Lung (tissue), 12 donors: Measurements from ENCODE around the gene PTPN14. TPM values are rescaled to one million over a fixed set of nuclear protein-coding genes. Genes with fewer than 3 reads are reported as not detected.
"Not testable (repeated sequence)": the region's sequence is repeated elsewhere in the genome, so short reads cannot be mapped to it uniquely, and the experiment has no call there.

Source experiments
- ATAC-seq: fragments of 200-7000 bp; cut with Tn5 transposase; one replicate; pipeline ENCODE4 v1.9.1; 2020; ENCODE audit warnings: moderate number of reproducible peaks; ENCODE audit not compliant: insufficient read depth, low FRiP score
- DNase-seq, 3 donors: peaks; one replicate each; pipeline ENCODE4 v3.0.0-alpha.2; 2013 to 2017
- H3K27ac ChIP-seq, 2 donors: one replicate each; pipeline ENCODE4 v1.5.1; 2013; ENCODE audit warnings: mild to moderate bottlenecking in 2 of 2, moderate library complexity in 2 of 2, control low read depth in 1 of 2, inconsistent platforms in 1 of 2, low read depth in 1 of 2, low read length in 1 of 2
- H3K27me3 ChIP-seq, 3 donors: one replicate each; pipeline ENCODE4 v1.5.1; 2013; ENCODE audit warnings: low read length in 2 of 3; ENCODE audit not compliant: control insufficient read depth in 3 of 3, insufficient read depth in 3 of 3
- H3K36me3 ChIP-seq, 4 donors: one replicate each; pipeline ENCODE4 v1.5.1; 2013; ENCODE audit warnings: low read length in 4 of 4, mild to moderate bottlenecking in 1 of 4, moderate library complexity in 1 of 4; ENCODE audit not compliant: control insufficient read depth in 4 of 4, insufficient read depth in 4 of 4
- H3K4me1 ChIP-seq, 5 donors: one replicate each; pipeline ENCODE4 v1.5.1; 2013; ENCODE audit warnings: low read length in 5 of 5, mild to moderate bottlenecking in 2 of 5, moderate library complexity in 1 of 5; ENCODE audit not compliant: control insufficient read depth in 5 of 5, insufficient read depth in 5 of 5
- H3K4me3 ChIP-seq: one replicate; pipeline ENCODE4 v1.5.1; 2013; ENCODE audit warnings: mild to moderate bottlenecking, control low read depth, moderate library complexity
- H3K9ac ChIP-seq, 2 donors: one replicate each; pipeline ENCODE4 v1.5.1; 2013; ENCODE audit warnings: low read length in 2 of 2, control low read depth in 1 of 2; ENCODE audit not compliant: insufficient read depth in 1 of 2
- H3K9me3 ChIP-seq, 4 donors: one replicate each; pipeline ENCODE4 v1.5.1; 2013; ENCODE audit warnings: low read length in 3 of 4, mild to moderate bottlenecking in 1 of 4, moderate library complexity in 1 of 4; ENCODE audit not compliant: control insufficient read depth in 4 of 4, insufficient read depth in 3 of 4
- WGBS, 2 donors: extraction: QIAGEN DNeasy Blood & Tissue Kit; methylation state at CpG; one replicate each; pipeline ENCODE4 v1.1.7; 2013; 5-methylcytosine and 5-hydroxymethylcytosine counted together
- polyA plus RNA-seq, 2 donors: library from polyadenylated mRNA; stranded (reverse); fragments of 200-250 nt; gene quantifications; one replicate each; pipeline ENCODE4 v1.2.1, GENCODE V29; 2013
- total RNA-seq, 2 donors: library from RNA; depleted of rRNA in 1 of 2; stranded (reverse); fragments of >200 nt in 1 of 2; gene quantifications; one replicate each; pipeline ENCODE4 v1.2.1, GENCODE V29; 2014 to 2021
- TF ChIP-seq, protein P1 (sequence below): IDR thresholded peaks from 2 replicates; pipeline ENCODE4 v1.5.1; 2012; ENCODE audit warnings: mild to moderate bottlenecking; ENCODE audit errors: control extremely low read depth, extremely low read depth
- donor health status: control.
- donor health status: control.
- donor health status: Bipolar disorder and iron deficiency.
- donor health status: healthy.
- donor health status: DM: yes; HTN: yes; CAD: no.

PTPN14 gene
- total and polyA plus RNA-seq, 4 donors, result 4.4 to 43.2 (median 15.2) TPM

DNA sequence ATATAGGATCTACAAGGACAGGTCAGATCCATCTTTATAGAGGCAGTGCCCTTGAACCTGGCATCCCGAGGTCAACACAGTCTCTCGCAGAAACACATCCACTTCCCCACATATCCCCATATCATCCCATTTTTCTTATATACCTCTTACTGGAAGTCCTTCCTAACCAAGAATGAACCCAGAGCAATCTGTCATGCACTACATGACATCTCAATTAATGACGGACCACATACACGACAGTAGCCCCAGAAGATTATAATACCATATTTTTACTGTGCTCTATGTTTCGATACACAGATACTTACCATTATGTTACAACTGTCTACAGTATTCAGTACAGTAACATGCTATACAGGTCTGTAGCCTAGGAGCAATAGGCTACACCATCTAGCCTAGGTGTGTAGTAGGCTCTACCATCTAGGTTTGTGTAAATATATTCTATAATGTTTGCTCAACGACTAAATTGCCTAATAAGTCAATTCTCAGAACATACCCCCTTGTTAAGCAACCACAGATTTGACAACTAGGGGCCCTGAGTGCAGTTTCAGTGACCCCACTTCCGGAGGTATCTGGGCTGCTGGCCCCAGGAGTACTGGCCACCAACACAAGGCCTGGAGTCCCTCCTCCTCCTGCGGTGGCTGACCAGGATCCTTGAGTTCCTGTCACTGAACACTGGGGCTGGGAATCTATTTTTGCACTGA, 28.1 kb downstream of the PTPN14 start:
- TF ChIP-seq, protein P1, sequence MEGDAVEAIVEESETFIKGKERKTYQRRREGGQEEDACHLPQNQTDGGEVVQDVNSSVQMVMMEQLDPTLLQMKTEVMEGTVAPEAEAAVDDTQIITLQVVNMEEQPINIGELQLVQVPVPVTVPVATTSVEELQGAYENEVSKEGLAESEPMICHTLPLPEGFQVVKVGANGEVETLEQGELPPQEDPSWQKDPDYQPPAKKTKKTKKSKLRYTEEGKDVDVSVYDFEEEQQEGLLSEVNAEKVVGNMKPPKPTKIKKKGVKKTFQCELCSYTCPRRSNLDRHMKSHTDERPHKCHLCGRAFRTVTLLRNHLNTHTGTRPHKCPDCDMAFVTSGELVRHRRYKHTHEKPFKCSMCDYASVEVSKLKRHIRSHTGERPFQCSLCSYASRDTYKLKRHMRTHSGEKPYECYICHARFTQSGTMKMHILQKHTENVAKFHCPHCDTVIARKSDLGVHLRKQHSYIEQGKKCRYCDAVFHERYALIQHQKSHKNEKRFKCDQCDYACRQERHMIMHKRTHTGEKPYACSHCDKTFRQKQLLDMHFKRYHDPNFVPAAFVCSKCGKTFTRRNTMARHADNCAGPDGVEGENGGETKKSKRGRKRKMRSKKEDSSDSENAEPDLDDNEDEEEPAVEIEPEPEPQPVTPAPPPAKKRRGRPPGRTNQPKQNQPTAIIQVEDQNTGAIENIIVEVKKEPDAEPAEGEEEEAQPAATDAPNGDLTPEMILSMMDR, result no peak
- peaks cover 2 to 13% (median 5%) of the 10 kb centered on the region in 5 donors for H3K4me1 ChIP-seq
- no peak for ATAC-seq
- H3K9me3 ChIP-seq, result no peaks in the 10 kb centered on the region
- no peak overlapping the region for H3K9ac ChIP-seq
- 80 to 87% methylated on average over 8 of the region's 8 CpGs for WGBS, 2 donors
- no peak for DNase-seq
- H3K4me3 ChIP-seq, result no peak overlapping the region
- no peak overlapping the region for H3K27ac ChIP-seq
- H3K27me3 ChIP-seq, result no peaks in the 10 kb centered on the region
- H3K36me3 ChIP-seq, result no peaks in the 10 kb centered on the region

DNA sequence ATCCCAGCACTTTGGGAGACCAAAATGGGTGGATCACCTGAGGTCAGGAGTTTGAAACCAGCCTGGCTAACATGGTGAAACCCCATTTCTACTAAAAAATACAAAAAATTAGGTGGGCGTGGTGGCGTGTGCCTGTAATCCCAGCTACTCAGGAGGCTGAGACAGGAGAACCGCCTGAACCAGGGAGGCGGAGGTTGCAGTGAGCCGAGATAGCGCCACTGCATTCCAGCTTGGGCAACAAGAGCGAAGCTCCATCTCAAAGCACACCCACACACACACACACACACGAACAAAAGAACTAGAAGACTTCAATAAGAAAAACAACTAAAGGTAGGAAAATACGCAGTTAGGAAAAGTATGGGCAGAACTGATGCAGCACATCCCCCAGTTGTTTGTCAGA, 29.9 kb downstream of the PTPN14 start:
- H3K27me3 ChIP-seq, ATAC-seq, H3K9me3 ChIP-seq, H3K36me3 ChIP-seq, H3K9ac ChIP-seq, H3K27ac ChIP-seq, DNase-seq, H3K4me3 ChIP-seq: not testable (repeated sequence)
- 96 to 97% methylated on average over 9 of the region's 9 CpGs for WGBS, 2 donors
- peaks cover 5 to 15% (median 6%) of the 10 kb centered on the region in 5 donors for H3K4me1 ChIP-seq

DNA sequence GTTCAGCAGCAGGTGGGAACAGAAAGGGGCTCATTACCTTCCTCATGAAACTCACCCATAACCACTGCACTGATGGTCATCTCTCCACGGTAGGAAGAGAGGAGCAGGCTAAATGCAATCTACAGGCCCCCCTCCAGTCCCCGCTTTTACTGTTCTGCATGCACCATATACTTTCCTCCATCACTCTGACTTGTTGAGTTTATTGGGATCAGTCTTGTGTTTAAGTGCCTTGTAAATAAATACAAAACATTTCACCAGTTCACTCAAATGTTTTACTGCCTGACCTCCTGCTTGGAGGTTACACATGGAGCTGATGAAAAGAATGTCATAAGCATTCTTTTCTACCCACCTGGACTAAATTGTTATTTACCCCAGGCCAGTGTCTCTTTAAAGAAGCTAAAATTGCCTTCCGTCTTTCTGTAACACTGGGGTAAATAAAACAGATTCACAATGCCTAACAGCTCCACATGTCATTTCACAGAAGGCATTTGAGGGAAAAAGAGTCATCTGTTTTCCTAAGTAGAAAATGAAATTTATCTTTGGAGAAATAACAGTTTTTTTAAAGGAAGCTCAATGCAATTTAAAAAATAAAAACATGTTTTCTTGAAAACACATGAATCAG, 30.7 kb downstream of the PTPN14 start:
- ATAC-seq, result no peak
- Histone ChIP-seq H3K4me3 (no peak overlapping the region), H3K27ac (no peak overlapping the region), H3K9me3 (no peaks in the 10 kb centered on the region), H3K36me3 (no peaks in the 10 kb centered on the region), H3K4me1 (peaks cover 5 to 21% (median 6%) of the 10 kb centered on the region in 5 donors), H3K9ac (no peak overlapping the region), H3K27me3 (no peaks in the 10 kb centered on the region)
- WGBS, 2 donors, result 91 to 95% methylated on average over 3 of the region's 3 CpGs
- DNase-seq, result no peak
- TF ChIP-seq, protein P1, result no peak

DNA sequence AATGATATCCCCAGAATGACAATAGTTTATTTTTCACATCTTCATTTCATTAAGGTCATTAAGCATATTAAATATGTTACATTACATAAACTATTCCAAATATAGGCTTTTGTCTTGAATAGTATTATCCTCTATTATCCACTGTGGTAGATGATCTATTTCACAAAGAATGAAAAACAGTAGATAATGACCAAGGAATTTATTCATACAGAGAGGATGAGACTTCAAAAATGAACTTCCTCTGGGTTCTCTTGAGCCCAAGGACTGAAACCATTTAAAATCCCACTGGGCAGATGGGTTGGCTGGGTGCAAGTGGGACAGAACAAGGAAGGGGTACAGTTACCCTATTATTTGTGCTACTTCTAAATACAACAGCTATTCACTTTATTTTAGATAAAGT, 33.0 kb downstream of the PTPN14 start:
- Histone ChIP-seq H3K27me3 (no peaks in the 10 kb centered on the region), H3K27ac (no peak overlapping the region), H3K4me3 (no peak overlapping the region), H3K4me1 (peaks cover 0 to 19% (median 10%) of the 10 kb centered on the region in 5 donors), H3K9me3 (no peaks in the 10 kb centered on the region), H3K9ac (no peak overlapping the region), H3K36me3 (no peaks in the 10 kb centered on the region)
- ATAC-seq, result no peak
- no peak for DNase-seq
- TF ChIP-seq, protein P1, result no peak
